ENCODE data around the gene TMEM164. TPM values are rescaled to one million over a fixed set of nuclear protein-coding genes. Genes with fewer than 3 reads are reported as not detected.

The TMEM164 gene
- total and polyA plus RNA-seq, 2 of the 4 experiments (the other 2 are of a cell fraction) = 6.3 to 7.1 TPM

DNA sequence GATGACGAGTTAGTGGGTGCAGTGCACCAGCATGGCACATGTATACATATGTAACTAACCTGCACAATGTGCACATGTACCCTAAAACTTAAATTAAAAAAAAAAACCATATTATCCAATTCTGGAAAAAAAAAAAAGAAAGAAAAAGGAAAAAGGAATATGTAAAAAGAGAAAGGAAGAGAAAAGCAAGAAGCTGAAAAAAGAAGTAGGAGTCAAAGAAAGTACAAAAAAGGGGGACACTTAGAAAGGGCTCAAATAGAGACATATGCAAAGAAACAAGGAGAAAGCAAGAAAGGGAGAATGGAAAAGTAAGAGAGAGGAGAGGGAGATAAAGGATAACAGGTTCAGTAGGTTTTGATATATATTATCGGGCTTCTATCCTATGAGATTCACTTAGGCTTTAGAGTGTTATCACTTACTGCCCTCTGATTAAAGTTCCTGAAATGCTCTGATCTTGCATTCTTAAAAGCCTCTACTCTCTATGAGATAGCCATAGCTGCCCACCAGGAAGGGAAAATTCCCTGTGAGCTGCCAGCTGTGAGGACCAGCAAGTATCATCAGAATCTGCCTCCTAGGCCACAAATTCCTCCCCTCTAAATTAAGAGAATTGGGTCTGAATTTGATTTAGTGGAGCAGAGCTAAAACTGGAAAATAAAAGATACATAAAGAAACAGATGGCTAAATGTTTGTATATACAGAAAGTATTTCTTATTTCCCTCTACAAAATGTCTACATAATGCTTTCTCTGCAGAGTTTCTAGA lies 219.8 kb downstream of the TMEM164 start:
- Histone ChIP-seq H3K9ac (ENCODE audit: low read depth, low read length) (no peak overlapping the region), H3K4ac (ENCODE audit: low read depth, low read length) (no peak overlapping the region), H2AK9ac (replicated peaks; ENCODE audit: low read depth, low read length, poor library complexity) (no peak overlapping the region), H2BK120ac (ENCODE audit: low read depth, low read length) (no peak overlapping the region), H3K56ac (ENCODE audit: extremely low read depth, insufficient read depth, low read length) (no peak overlapping the region), H4K91ac (ENCODE audit: insufficient read depth, low read depth, low read length) (no peak overlapping the region), H3K27ac (ENCODE audit: insufficient read depth, low read length) (no peak overlapping the region), H3K23ac (ENCODE audit: low read depth, low read length) (no peak overlapping the region), H4K20me1 (ENCODE audit: insufficient read depth, low read length) (no peaks in the 10 kb centered on the region), H3K14ac (replicated peaks; ENCODE audit: low read depth, low read length) (no peak overlapping the region), H3K27me3 (ENCODE audit: control insufficient read depth, insufficient read depth, low read length) (no peaks in the 10 kb centered on the region), H2AK5ac (ENCODE audit: low read depth, low read length) (no peak overlapping the region), H3K18ac (ENCODE audit: low read depth, low read length) (no peak overlapping the region), H3K4me2 (ENCODE audit: low read depth, low read length) (no peak overlapping the region), H3K9me1 (ENCODE audit: insufficient read depth, low read length) (peaks cover 6% of the 10 kb centered on the region), H3K79me1 (ENCODE audit: low read depth in 1 of 2, low read length in 2 of 2) (peaks cover 2 to 7% of the 10 kb centered on the region in 2 experiments; a peak in 3 of 4 replicates), H2BK5ac (ENCODE audit: low read depth, low read length, poor library complexity, severe bottlenecking) (no peak overlapping the region), H2BK15ac (ENCODE audit: low read depth, low read length) (no peak overlapping the region), H3K9me3 (ENCODE audit: control insufficient read depth, insufficient read depth, low read length) (no peaks in the 10 kb centered on the region), H2BK20ac (ENCODE audit: low read depth, low read length) (no peak overlapping the region), H3K36me3 (ENCODE audit: control insufficient read depth, insufficient read depth, low read length) (no peaks in the 10 kb centered on the region), H2AFZ (replicated peaks; ENCODE audit: low read length, poor library complexity) (no peak overlapping the region), H4K5ac (ENCODE audit: low read depth, low read length) (0 out of 2 replicates have a peak overlapping the region, but pooled peaks have one; percentile 11), H4K8ac (ENCODE audit: low read depth in 2 of 2, low read length in 2 of 2) (no peak overlapping the region), H3K4me1 (ENCODE audit: control insufficient read depth, insufficient read depth, low read length) (no peaks in the 10 kb centered on the region), H3K4me3 (ENCODE audit: insufficient read depth, low read depth, low read length) (no peak overlapping the region)
- in situ Hi-C loops (cut with MboI; ENCODE audit: low sequenced_read_pairs) = no loop called here
- BruUV-seq (replicated peaks) = no TSS peak
- no CpG with 5 or more reads among the region's 2 CpGs for WGBS, 2 experiments (ENCODE audit: extremely low coverage in 2 of 2, insufficient read length in 1 of 2)
- POLR2A ChIA-PET (ENCODE audit: unreplicated experiment) = no interaction called here
- ATAC-seq (ENCODE audit: low read depth) (no peak), DNase-seq (no peak)
- intact Hi-C loops (cut with micrococcal nuclease) = loop anchor here (5.0 kb wide), 1 partner anchor 95 kb away; the partner anchor contains the start of gene AMMECR1
- CTCF ChIA-PET = interaction anchor here (0.7 to 1.0 kb wide), 2 partner anchors 8 to 25 kb away, joined by 3 to 6 read pairs; no protein-coding TSS in a partner anchor
- dilution Hi-C loops (cut with HindIII; ENCODE audit: low sequenced_read_pairs, unreplicated experiment) = no loop called here
- TF ChIP-seq NFE2L2 (IDR thresholded peaks at IDR 0.05; ENCODE audit: low read depth, low read length) (no peak), CHD1 (IDR thresholded peaks at IDR 0.05; ENCODE audit: low read depth, low read length) (no peak), MAZ (IDR thresholded peaks at IDR 0.05; ENCODE audit: borderline replicate concordance, low read depth, low read length) (no peak), USF2 (IDR thresholded peaks at IDR 0.05; ENCODE audit: low read depth, low read length) (no peak)

Data from IMR-90 (cell line).